ENCODE measurements around the gene RGS5. TPM values are rescaled to one million over a fixed set of nuclear protein-coding genes. Genes with fewer than 3 reads are reported as not detected.

The RGS5 gene
- total RNA-seq, 1 donor from 2014 or later: 448 TPM

DNA sequence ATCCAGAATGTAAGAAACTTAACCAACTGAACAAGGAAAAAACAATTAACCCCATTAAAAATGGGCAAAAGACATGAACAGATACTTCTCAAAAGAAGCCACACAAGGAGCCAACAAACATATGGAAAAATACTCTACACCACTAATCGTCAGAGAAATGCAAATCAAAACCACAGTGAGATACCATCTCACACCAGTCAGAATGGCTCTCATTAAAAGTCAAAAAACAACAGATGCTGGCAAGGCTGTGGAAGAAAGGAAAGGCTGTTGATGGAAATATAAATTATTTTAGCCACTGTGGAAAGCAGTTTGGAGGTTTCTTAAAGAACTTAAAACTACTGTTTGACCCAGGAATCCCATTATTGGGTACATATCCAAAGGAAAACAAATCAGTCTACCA is 82.3 kb downstream of the RGS5 start:
- Mint-ChIP-seq H3K27ac (ENCODE audit: unreplicated experiment) (no peak overlapping the region), H3K36me3 (ENCODE audit: low read depth) (peaks cover 4% of the 10 kb centered on the region), H3K4me3 (ENCODE audit: unreplicated experiment) (no peak overlapping the region), H3K9me3 (ENCODE audit: low read depth) (no peaks in the 10 kb centered on the region), H3K4me1 (ENCODE audit: low read depth) (no peaks in the 10 kb centered on the region), H3K27me3 (ENCODE audit: low read depth) (no peaks in the 10 kb centered on the region)
- TF ChIP-seq, protein P1, sequence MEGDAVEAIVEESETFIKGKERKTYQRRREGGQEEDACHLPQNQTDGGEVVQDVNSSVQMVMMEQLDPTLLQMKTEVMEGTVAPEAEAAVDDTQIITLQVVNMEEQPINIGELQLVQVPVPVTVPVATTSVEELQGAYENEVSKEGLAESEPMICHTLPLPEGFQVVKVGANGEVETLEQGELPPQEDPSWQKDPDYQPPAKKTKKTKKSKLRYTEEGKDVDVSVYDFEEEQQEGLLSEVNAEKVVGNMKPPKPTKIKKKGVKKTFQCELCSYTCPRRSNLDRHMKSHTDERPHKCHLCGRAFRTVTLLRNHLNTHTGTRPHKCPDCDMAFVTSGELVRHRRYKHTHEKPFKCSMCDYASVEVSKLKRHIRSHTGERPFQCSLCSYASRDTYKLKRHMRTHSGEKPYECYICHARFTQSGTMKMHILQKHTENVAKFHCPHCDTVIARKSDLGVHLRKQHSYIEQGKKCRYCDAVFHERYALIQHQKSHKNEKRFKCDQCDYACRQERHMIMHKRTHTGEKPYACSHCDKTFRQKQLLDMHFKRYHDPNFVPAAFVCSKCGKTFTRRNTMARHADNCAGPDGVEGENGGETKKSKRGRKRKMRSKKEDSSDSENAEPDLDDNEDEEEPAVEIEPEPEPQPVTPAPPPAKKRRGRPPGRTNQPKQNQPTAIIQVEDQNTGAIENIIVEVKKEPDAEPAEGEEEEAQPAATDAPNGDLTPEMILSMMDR (IDR thresholded peaks at IDR 0.05): no peak
- no peak for DNase-seq (ENCODE audit: low spot score)

DNA sequence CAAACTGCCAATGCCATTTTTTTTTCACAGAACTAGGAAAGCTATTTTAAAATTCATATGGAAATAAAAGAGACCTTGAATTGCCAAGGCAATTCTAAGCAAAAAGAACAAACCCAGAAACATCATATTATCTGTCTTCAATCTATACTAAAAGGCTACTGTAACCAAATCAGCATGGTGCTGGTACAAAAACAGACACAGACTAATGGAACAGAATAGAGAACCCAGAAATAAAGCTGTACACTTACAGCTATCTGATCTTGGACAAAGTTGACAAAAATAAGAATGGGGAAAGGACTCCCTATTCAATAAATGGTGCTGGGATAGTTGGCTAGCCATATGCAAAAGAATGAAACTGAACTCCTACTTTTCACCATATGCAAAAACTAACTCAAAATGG is 83.0 kb downstream of the RGS5 start:
- TF ChIP-seq, protein P1 (IDR thresholded peaks at IDR 0.05): no peak
- no peak for DNase-seq (ENCODE audit: low spot score)
- no peaks in the 10 kb centered on the region for H3K27me3 Mint-ChIP-seq (ENCODE audit: low read depth)
- H3K36me3 Mint-ChIP-seq (ENCODE audit: low read depth): peaks cover 2% of the 10 kb centered on the region
- no peaks in the 10 kb centered on the region for H3K9me3 Mint-ChIP-seq (ENCODE audit: low read depth)
- H3K4me3 Mint-ChIP-seq (ENCODE audit: unreplicated experiment): no peak overlapping the region
- no peaks in the 10 kb centered on the region for H3K4me1 Mint-ChIP-seq (ENCODE audit: low read depth)
- no peak overlapping the region for H3K27ac Mint-ChIP-seq (ENCODE audit: unreplicated experiment)

GRCh38 chr1:163115887-163116286 is 86.8 kb downstream of the RGS5 start:
- Mint-ChIP-seq H3K27me3 (ENCODE audit: low read depth) (no peaks in the 10 kb centered on the region), H3K27ac (ENCODE audit: unreplicated experiment) (no peak overlapping the region), H3K36me3 (ENCODE audit: low read depth) (peaks cover 2% of the 10 kb centered on the region), H3K9me3 (ENCODE audit: low read depth) (peaks cover 3% of the 10 kb centered on the region), H3K4me3 (ENCODE audit: unreplicated experiment) (no peak overlapping the region), H3K4me1 (ENCODE audit: low read depth) (no peaks in the 10 kb centered on the region)
- no peak for DNase-seq (ENCODE audit: low spot score)
- TF ChIP-seq, protein P1 (IDR thresholded peaks at IDR 0.05): no peak

GRCh38 chr1:163107655-163108054 is 95.1 kb downstream of the RGS5 start:
- TF ChIP-seq, protein P1 (IDR thresholded peaks at IDR 0.05): no peak
- no peak for DNase-seq (ENCODE audit: low spot score)
- peaks cover 7% of the 10 kb centered on the region for H3K9me3 Mint-ChIP-seq (ENCODE audit: low read depth)
- H3K27me3 Mint-ChIP-seq (ENCODE audit: low read depth): no peaks in the 10 kb centered on the region
- peaks cover 2% of the 10 kb centered on the region for H3K36me3 Mint-ChIP-seq (ENCODE audit: low read depth)
- H3K4me3 Mint-ChIP-seq (ENCODE audit: unreplicated experiment): no peak overlapping the region
- H3K27ac Mint-ChIP-seq (ENCODE audit: unreplicated experiment): no peak overlapping the region
- peaks cover 34% of the 10 kb centered on the region for H3K4me1 Mint-ChIP-seq (ENCODE audit: low read depth)

DNA sequence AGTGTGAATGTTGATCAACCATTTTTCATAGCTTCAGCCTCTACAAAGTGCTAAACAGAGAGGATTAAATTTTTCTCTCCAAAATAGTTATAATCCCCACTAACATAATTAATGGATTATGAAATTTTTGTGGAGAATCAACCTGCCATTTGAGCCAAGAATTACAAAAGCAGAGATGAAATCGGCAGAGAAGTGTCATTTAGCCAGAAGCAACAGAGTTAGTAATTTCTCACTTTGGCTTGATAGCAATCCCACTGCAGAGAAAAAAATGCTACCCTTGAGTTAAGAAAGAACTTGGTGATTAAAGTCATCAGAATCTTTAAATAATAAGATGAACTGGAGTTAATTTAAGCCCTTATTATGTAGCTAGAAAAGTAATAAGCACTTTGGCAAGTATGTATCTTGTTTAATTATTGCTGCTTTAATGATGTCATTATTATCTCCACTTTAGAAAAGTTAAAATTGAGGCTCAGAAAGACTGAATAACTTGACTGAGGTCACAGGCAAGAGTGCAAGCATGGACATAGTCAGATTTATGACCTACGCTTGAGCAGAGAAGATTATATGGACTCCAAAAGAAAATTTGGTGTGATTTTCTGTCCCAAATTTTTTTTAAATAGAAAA is 96.2 kb downstream of the RGS5 start:
- peak overlapping the region; percentile 17 for H3K27ac Mint-ChIP-seq (ENCODE audit: unreplicated experiment)
- H3K9me3 Mint-ChIP-seq (ENCODE audit: low read depth): peaks cover 3% of the 10 kb centered on the region
- peaks cover 2% of the 10 kb centered on the region for H3K36me3 Mint-ChIP-seq (ENCODE audit: low read depth)
- DNase-seq (ENCODE audit: low spot score): no peak
- TF ChIP-seq, protein P1 (IDR thresholded peaks at IDR 0.05): no peak
- no peak overlapping the region for H3K4me3 Mint-ChIP-seq (ENCODE audit: unreplicated experiment)
- H3K4me1 Mint-ChIP-seq (ENCODE audit: low read depth): peaks cover 34% of the 10 kb centered on the region
- H3K27me3 Mint-ChIP-seq (ENCODE audit: low read depth): no peaks in the 10 kb centered on the region
